Testis (tissue), 3 donors: ENCODE data around the gene TMPRSS15. TPM values are rescaled to one million over a fixed set of nuclear protein-coding genes. Genes with fewer than 3 reads are reported as not detected.
A peak's percentile ranks its signal among the peaks of the same experiment; 100 is the strongest.

Source experiments
- DNase-seq: peaks from one replicate; pipeline ENCODE4 v3.0.0-alpha.2; 2019
- H3K27ac ChIP-seq, 2 donors: fragments of 200-600 bp; sonication (generic); one replicate each; pipeline ENCODE4 v1.5.1; 2019
- H3K27me3 ChIP-seq: fragments of 200-600 bp; sonication (generic); one replicate; pipeline ENCODE4 v1.5.1; 2019
- H3K36me3 ChIP-seq: fragments of 200-600 bp; sonication (generic); one replicate; pipeline ENCODE4 v1.5.1; 2017; ENCODE audit warnings: low read depth; ENCODE audit errors: missing control alignments
- H3K4me1 ChIP-seq: fragments of 200-600 bp; sonication (generic); one replicate; pipeline ENCODE4 v1.5.1; 2019
- H3K4me3 ChIP-seq, 2 donors: fragments of 200-600 bp; sonication (generic); one replicate each; pipeline ENCODE4 v1.5.1; 2017 to 2019
- H3K9me3 ChIP-seq: fragments of 200-600 bp; sonication (generic); one replicate; pipeline ENCODE4 v1.5.1; 2017
- CTCF ChIP-seq, 3 experiments: fragments of 450-650 bp in 2 of 3; fragments of 200-600 bp in 1 of 3; sonication (generic) in 1 of 3; IDR thresholded peaks; one replicate each; pipeline ENCODE4 v1.5.1; 2016 to 2019; ENCODE audit warnings: antibody characterized with exemption in 3 of 3, mild to moderate bottlenecking in 2 of 3, moderate library complexity in 1 of 3
- POLR2A ChIP-seq: fragments of 450-650 bp; IDR thresholded peaks from one replicate; pipeline ENCODE4 v1.6.1; 2017; ENCODE audit warnings: antibody characterized with exemption, mild to moderate bottlenecking, moderate library complexity
- WGBS, 2 donors: methylation state at CpG; one replicate each; pipeline ENCODE4 v1.1.5; 2018; 5-methylcytosine and 5-hydroxymethylcytosine counted together
- intact Hi-C: fragments of 100-400 bp; cut with DNase I; formaldehyde crosslinking; loops from one replicate; pipeline ENCODE4 v1.15.1; 2023; ENCODE audit warnings: low total_unique reads
- polyA plus RNA-seq: library from polyadenylated mRNA; stranded (reverse); fragments of 350-450 nt; fragmentation: Illumina TruSeq; extraction: RNeasy Lipid Tissue Mini Kit (QIAGEN cat#74804); gene quantifications from one replicate; pipeline ENCODE4 v1.2.3, GENCODE V29; 2014; ENCODE audit warnings: low read depth, low replicate concordance; ENCODE audit not compliant: insufficient read depth
- total RNA-seq, 2 donors: library from RNA; depleted of rRNA; stranded (reverse); fragments of >200 nt; gene quantifications; one replicate each; pipeline ENCODE4 v1.2.3, GENCODE V29; 2016

The TMPRSS15 gene
- total and polyA plus RNA-seq, 3 donors from 2014 or later: 0.16 to 0.68 (median 0.40) TPM

GRCh38 chr21:18334066-18334465 is 69.5 kb downstream of the TMPRSS15 start:
- intact Hi-C loops: no loop called here

DNA sequence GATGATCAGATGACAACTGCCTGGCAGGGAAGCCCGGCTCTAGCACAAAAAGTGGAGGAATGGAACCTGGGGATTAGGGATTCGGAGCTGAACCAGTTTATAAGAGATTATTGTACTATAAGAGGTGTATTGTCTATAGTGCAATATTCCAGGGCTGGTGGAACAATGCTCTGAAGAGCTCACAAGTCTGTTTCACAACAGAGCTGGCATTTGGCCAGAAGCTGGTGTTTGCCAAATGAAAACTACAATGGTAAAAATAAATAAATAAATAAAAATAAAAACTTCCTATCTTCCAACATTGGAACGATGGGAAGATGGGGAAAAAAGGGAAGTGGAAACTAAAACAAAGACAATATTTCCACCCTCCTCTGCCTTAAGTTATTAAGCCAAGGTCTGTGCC is 85.4 kb downstream of the TMPRSS15 start:
- 68 to 73% methylated on average over 3 of the region's 3 CpGs for WGBS, 2 donors
- Histone ChIP-seq H3K4me3 (no peak overlapping the region), H3K27ac (no peak overlapping the region), H3K9me3 (no peaks in the 10 kb centered on the region), H3K27me3 (no peaks in the 10 kb centered on the region), H3K36me3 (no peaks in the 10 kb centered on the region), H3K4me1 (no peaks in the 10 kb centered on the region)
- intact Hi-C loops: no loop called here
- TF ChIP-seq CTCF (IDR thresholded peaks at IDR 0.05) (no peak), POLR2A (no peak)
- DNase-seq: no peak

More at GRCh38 chr21:18334066-18334465, 69.5 kb downstream of the TMPRSS15 start:
- WGBS, 2 donors: 90 to 91% methylated on average over 1 of the region's 1 CpG
- Histone ChIP-seq H3K36me3 (no peaks in the 10 kb centered on the region), H3K9me3 (no peaks in the 10 kb centered on the region), H3K27me3 (no peaks in the 10 kb centered on the region), H3K4me3 (no peak overlapping the region), H3K27ac (no peak overlapping the region), H3K4me1 (no peaks in the 10 kb centered on the region)
- no peak for DNase-seq
- TF ChIP-seq POLR2A: no peak
- TF ChIP-seq CTCF (IDR thresholded peaks at IDR 0.05): no peak

DNA sequence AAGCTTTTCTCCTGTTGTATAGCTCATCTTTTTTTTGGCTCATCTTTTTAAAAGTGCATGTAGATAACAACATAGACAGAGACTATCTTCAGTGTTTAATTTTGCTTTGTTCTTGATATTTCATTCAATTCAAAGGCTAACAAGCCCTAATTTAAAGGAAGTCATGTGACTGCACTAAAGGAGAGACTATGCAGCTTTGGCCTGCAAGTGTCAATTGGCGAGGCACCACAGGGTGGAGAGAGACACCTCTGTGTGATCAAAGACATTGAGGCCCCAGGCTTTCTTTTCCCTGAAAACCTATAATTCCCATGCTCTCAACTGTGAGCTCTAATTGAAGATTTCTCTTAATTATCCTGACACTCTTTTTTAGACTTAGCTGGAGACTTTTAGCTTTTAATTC is 105.4 kb downstream of the TMPRSS15 start:
- no peaks in the 10 kb centered on the region for H3K9me3 ChIP-seq
- intact Hi-C loops: no loop called here
- no peaks in the 10 kb centered on the region for H3K4me1 ChIP-seq
- no peaks in the 10 kb centered on the region for H3K36me3 ChIP-seq
- 73 to 96% methylated on average over 1 of the region's 1 CpG for WGBS, 2 donors
- TF ChIP-seq CTCF (IDR thresholded peaks at IDR 0.05): no peak
- TF ChIP-seq POLR2A: no peak
- no peak overlapping the region for H3K27ac ChIP-seq
- H3K27me3 ChIP-seq: no peaks in the 10 kb centered on the region
- peak; percentile 21 for DNase-seq
- no peak overlapping the region for H3K4me3 ChIP-seq

GRCh38 chr21:18294100-18294499 is 109.5 kb downstream of the TMPRSS15 start:
- Histone ChIP-seq H3K27ac (no peak overlapping the region), H3K4me1 (peaks cover 6% of the 10 kb centered on the region), H3K27me3 (no peaks in the 10 kb centered on the region), H3K9me3 (no peaks in the 10 kb centered on the region), H3K4me3 (no peak overlapping the region), H3K36me3 (no peaks in the 10 kb centered on the region)
- intact Hi-C loops: no loop called here
- no peak for TF ChIP-seq POLR2A
- TF ChIP-seq CTCF (IDR thresholded peaks at IDR 0.05): no peak
- WGBS, 2 donors: 88 to 89% methylated on average over 9 of the region's 9 CpGs
- no peak for DNase-seq

- WGBS, 2 donors: 66 to 95% methylated on average over 2 of the region's 2 CpGs
- intact Hi-C loops: no loop called here
- Histone ChIP-seq H3K4me3 (no peak overlapping the region), H3K36me3 (no peaks in the 10 kb centered on the region), H3K27ac (no peak overlapping the region), H3K9me3 (no peaks in the 10 kb centered on the region), H3K27me3 (no peaks in the 10 kb centered on the region), H3K4me1 (peaks cover 6% of the 10 kb centered on the region)
- TF ChIP-seq POLR2A (no peak), CTCF (IDR thresholded peaks at IDR 0.05) (no peak)
- no peak for DNase-seq
Observed at GRCh38 chr21:18289876-18290275, 113.7 kb downstream of the TMPRSS15 start.
